WI38 (cell line): Measurements from ENCODE around the gene CST9.

ENCODE experiments used
- H3K4me3 ChIP-seq: 2 replicates; pipeline ENCODE4 v1.5.1; 2011; ENCODE audit warnings: low read depth, mild to moderate bottlenecking, control low read depth, low read length
- TF ChIP-seq, protein P1 (sequence below): IDR thresholded peaks from 2 replicates; pipeline ENCODE4 v1.5.1; 2012; ENCODE audit warnings: low read depth, mild to moderate bottlenecking, control low read depth, low read length

The CST9 gene

DNA sequence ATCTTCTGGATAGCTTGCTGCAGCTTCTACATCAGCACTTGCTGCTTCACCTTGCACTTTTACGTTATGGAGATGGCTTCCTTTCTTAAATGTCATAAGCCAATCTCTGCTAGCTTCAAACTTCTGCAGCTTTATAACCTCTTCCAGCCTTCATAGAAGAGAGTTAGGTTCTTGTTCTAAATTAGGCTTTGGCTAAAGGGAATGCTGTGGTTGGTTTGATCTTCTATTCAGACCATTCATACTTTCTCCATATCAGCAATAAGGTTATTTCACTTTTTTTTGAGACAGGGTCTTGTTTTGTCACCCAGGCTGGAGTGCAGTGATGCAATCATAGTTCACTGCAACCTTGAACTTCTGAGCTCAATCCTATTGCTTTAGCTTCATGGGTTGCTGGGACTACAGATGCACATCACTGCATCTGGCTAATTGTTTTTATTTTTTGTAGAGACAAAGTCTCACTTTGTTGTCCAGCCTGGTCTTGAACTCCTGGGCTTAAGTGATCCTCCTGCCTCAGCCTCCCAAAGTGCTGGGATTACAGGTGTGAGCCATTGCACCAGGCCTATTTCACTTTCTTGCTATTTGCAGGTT lies 44.2 kb upstream of the CST9 start:
- no peak overlapping the region for H3K4me3 ChIP-seq
- TF ChIP-seq, protein P1, sequence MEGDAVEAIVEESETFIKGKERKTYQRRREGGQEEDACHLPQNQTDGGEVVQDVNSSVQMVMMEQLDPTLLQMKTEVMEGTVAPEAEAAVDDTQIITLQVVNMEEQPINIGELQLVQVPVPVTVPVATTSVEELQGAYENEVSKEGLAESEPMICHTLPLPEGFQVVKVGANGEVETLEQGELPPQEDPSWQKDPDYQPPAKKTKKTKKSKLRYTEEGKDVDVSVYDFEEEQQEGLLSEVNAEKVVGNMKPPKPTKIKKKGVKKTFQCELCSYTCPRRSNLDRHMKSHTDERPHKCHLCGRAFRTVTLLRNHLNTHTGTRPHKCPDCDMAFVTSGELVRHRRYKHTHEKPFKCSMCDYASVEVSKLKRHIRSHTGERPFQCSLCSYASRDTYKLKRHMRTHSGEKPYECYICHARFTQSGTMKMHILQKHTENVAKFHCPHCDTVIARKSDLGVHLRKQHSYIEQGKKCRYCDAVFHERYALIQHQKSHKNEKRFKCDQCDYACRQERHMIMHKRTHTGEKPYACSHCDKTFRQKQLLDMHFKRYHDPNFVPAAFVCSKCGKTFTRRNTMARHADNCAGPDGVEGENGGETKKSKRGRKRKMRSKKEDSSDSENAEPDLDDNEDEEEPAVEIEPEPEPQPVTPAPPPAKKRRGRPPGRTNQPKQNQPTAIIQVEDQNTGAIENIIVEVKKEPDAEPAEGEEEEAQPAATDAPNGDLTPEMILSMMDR = no peak

DNA sequence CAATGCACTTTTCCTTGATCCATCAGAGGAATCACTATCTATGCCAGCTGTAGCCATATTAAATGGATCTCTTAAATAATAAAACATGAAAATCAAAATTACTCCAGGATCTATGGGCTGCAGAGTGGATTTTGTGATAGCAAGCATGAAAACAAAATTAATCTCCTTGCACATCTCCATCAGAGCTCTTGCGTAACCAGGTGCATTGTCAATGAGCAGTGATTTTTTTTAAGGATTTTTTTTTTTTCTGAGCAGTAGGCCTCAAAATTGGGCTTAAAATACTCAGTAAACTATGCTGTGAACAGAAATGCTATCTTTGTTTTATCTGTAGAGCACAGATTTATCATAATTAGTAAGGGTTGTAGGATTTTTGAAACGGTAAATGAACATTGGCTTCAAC lies 43.5 kb upstream of the CST9 start:
- H3K4me3 ChIP-seq = no peak overlapping the region
- TF ChIP-seq, protein P1 = no peak

DNA sequence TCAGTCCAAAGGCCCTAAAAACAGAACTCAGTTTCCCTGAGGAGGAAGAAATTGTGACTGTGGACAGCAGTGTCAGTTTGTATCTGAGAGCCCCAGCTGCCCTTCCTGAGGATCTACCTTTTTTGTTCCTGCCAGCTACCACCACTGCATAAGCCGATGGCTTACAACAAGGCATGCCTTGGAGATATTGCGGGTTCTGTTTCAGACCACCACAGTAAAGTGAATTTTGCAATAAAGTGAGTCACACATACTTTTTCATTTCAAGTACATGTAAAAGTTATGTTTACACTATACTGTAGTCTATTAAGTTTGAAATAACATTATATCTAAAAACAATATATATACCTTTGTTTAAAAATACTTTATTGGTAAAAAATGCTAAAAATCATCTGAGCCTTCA lies 41.6 kb upstream of the CST9 start:
- H3K4me3 ChIP-seq = no peak overlapping the region
- TF ChIP-seq, protein P1 = no peak

DNA sequence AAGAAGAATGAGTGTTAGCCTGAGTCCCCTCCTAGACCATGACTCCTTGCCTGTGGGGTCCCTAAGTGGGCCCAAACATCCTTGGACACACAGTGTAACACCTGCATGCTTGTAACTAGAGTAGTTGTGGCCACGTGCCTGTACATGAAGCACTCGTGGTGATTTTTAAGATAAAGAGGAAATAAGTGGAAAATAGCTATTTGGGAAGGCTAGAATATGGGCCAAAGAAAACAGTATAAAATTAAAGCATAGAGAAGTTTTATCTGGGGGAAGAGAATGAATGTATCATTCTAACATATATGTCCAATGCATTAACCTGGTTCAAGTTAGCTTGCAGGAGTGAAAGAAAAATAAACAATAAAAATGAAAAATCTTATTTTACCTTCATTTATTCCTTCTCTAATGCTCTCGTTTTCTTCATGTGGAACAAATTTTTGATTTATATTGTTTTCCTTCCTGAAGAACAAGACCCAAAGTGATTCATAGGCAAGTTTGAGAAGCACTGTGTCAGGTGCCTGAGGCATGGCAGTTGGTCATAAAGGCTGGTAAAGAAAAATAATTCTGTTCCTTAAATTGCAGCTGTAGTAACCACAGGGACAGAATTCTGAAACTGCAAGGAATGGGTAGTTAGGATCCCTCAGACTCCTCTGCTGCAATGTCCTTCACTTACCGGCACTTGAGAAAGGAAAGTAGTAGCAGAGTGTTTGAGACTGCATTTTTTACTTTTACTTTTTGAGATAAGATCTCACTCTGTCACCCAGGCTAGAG lies 40.6 kb upstream of the CST9 start:
- H3K4me3 ChIP-seq = no peak overlapping the region

DNA sequence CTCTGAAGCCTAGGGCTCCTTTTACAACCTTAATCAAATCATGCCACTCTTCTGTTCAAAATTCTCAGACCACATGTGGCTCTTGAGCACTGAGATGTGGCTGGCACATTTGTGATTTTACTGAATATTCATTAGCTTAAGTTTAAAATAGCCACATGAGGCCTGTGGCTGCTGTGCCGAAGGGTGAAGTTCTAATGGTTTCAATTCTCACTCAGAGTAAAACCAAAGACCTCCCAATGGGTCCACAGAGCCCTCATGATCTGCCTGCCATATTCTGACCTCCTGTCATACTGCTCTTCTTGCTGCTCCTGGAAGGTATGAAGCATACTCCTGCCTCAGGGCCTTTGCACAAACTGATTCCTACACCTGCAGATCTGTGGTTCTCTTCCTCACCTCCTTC lies 39.9 kb upstream of the CST9 start:
- H3K4me3 ChIP-seq = no peak overlapping the region
- TF ChIP-seq, protein P1 = no peak

More for the DNA sequence above, 40.6 kb upstream of the CST9 start:
- TF ChIP-seq, protein P1 = no peak

DNA sequence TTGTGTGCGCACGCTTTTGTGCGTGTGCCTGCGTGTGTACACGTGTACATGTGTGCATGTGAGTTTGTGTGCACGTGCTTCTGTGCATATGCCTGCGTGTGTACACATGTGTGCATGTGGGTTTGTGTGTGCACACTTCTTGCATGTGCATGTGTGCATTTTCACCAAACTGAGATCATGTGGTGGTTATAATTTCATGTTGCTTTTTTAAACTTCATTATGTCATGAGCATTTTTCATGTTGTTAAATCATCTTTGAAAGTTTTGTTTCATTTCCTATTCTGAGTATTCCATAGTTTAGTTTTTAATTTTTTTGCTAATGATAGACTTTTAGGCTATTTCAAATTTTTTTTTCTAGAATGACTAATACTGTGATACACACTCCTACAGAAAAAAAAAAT lies 38.4 kb upstream of the CST9 start:
- H3K4me3 ChIP-seq = no peak overlapping the region
- TF ChIP-seq, protein P1 = no peak

DNA sequence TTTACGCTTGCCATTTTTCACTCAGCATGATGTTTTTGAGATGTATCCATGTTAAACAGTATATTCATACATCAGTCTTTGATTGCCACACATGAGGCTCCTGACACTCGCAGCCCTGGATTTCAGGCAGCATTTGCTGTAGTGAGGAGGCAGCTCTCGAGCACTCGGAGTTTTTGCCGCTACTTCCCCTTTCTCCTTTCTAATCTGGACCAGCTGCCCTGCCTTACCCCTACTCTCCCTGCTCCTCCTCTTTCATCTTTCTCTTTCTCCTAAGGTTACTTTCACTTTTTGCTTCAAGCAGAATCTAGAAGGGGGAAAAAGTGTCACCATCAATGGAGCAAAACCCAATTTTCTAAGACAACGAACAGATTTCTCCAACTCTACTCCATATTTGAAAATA lies 37.9 kb upstream of the CST9 start:
- H3K4me3 ChIP-seq = no peak overlapping the region
- TF ChIP-seq, protein P1 = no peak
